Skeletal muscle tissue (tissue), 4 donors: ENCODE results near the gene ITGAD. TPM values are rescaled to one million over a fixed set of nuclear protein-coding genes. Genes with fewer than 3 reads are reported as not detected.

Experiments
- H3K27ac ChIP-seq: one replicate; pipeline ENCODE4 v1.7.0; 2013; ENCODE audit warnings: mild to moderate bottlenecking, low read depth, low read length, inconsistent platforms
- H3K27me3 ChIP-seq, 3 donors: one replicate each; pipeline ENCODE4 v1.7.0; 2013; ENCODE audit warnings: low read length in 3 of 3; ENCODE audit not compliant: control insufficient read depth in 3 of 3, insufficient read depth in 3 of 3
- H3K36me3 ChIP-seq, 3 donors: one replicate each; pipeline ENCODE4 v1.7.0; 2013; ENCODE audit warnings: low read length in 3 of 3; ENCODE audit not compliant: control insufficient read depth in 3 of 3, insufficient read depth in 3 of 3
- H3K4me1 ChIP-seq, 3 donors: one replicate each; pipeline ENCODE4 v1.7.0; 2013; ENCODE audit warnings: low read length in 3 of 3, mild to moderate bottlenecking in 3 of 3; ENCODE audit not compliant: control insufficient read depth in 3 of 3, insufficient read depth in 3 of 3
- H3K4me3 ChIP-seq, 3 donors: one replicate each; pipeline ENCODE4 v1.7.0; 2013; ENCODE audit warnings: low read length in 3 of 3
- H3K9ac ChIP-seq, 3 donors: one replicate each; pipeline ENCODE4 v1.7.0; 2013; ENCODE audit warnings: low read length in 3 of 3, mild to moderate bottlenecking in 3 of 3, moderate library complexity in 2 of 3, low read depth in 1 of 3
- H3K9me3 ChIP-seq, 3 donors: one replicate each; pipeline ENCODE4 v1.7.0; 2013; ENCODE audit warnings: low read length in 3 of 3; ENCODE audit not compliant: control insufficient read depth in 3 of 3
- total RNA-seq: library from RNA; depleted of rRNA; stranded (reverse); fragments of >200 nt; gene quantifications from one replicate; pipeline ENCODE4 v1.2.3, GENCODE V29; 2014
- donor health status: Osteomylitis.

ITGAD gene
- total RNA-seq, 1 donor from 2014 or later = under 0.01 TPM

GRCh38 chr16:31427441-31428278, 34.5 kb downstream of the ITGAD start:
- Histone ChIP-seq H3K4me1 (peaks cover 42 to 72% (median 51%) of the 10 kb centered on the region in 3 donors), H3K9me3 (no peaks in the 10 kb centered on the region), H3K9ac (peak overlapping the region; percentile 88 to 98 (median 95)), H3K27me3 (peaks cover 0 to 3% (median 0%) of the 10 kb centered on the region in 3 donors), H3K27ac (peak overlapping the region; percentile 99), H3K36me3 (peaks cover 9 to 14% (median 13%) of the 10 kb centered on the region in 3 donors), H3K4me3 (peak overlapping the region; percentile 69 to 87 (median 83))

- peak within 1 kb of the TSS; percentile 88 to 98 (median 95) for H3K9ac ChIP-seq
- peaks cover 9 to 14% (median 13%) of the 10 kb centered on the region in 3 donors for H3K36me3 ChIP-seq
- peaks cover 0 to 3% (median 0%) of the 10 kb centered on the region in 3 donors for H3K27me3 ChIP-seq
- peak within 1 kb of the TSS; percentile 99 for H3K27ac ChIP-seq
- peak within 1 kb of the TSS; percentile 69 to 87 (median 83) for H3K4me3 ChIP-seq
- peaks cover 41 to 72% (median 56%) of the 10 kb centered on the region in 3 donors for H3K4me1 ChIP-seq
- no peaks in the 10 kb centered on the region for H3K9me3 ChIP-seq
Measured at GRCh38 chr16:31428279-31428597, 35.1 kb downstream of the ITGAD start, which contains the start of gene COX6A2. Gene COX6A2, minus strand, starts transcription at chr16:31428360. Its CDS starts 35 bp downstream, at chr16:31428325.

- peak overlapping the region; percentile 88 to 98 (median 95) for H3K9ac ChIP-seq
- peaks cover 42 to 72% (median 56%) of the 10 kb centered on the region in 3 donors for H3K4me1 ChIP-seq
- H3K4me3 ChIP-seq = peak overlapping the region; percentile 45 to 87 (median 80)
- H3K36me3 ChIP-seq = peaks cover 9 to 14% (median 13%) of the 10 kb centered on the region in 3 donors
- H3K9me3 ChIP-seq = no peaks in the 10 kb centered on the region
- H3K27me3 ChIP-seq = peaks cover 0 to 3% (median 0%) of the 10 kb centered on the region in 3 donors
- peak overlapping the region; percentile 99 for H3K27ac ChIP-seq
Measured at GRCh38 chr16:31428638-31429247, 35.6 kb downstream of the ITGAD start.

GRCh38 chr16:31429314-31429713, 36.2 kb downstream of the ITGAD start:
- peaks cover 9 to 14% (median 13%) of the 10 kb centered on the region in 3 donors for H3K36me3 ChIP-seq
- H3K9me3 ChIP-seq = no peaks in the 10 kb centered on the region
- peak overlapping the region; percentile 45 to 87 (median 80) for H3K4me3 ChIP-seq
- peak overlapping the region; percentile 88 to 98 (median 95) for H3K9ac ChIP-seq
- peak overlapping the region; percentile 99 for H3K27ac ChIP-seq
- no peaks in the 10 kb centered on the region for H3K27me3 ChIP-seq
- H3K4me1 ChIP-seq = peaks cover 43 to 70% (median 54%) of the 10 kb centered on the region in 3 donors

GRCh38 chr16:31429796-31430195, 36.7 kb downstream of the ITGAD start:
- Histone ChIP-seq H3K4me1 (peaks cover 43 to 66% (median 53%) of the 10 kb centered on the region in 3 donors), H3K9ac (peak overlapping the region; percentile 45 to 98 (median 88)), H3K27me3 (no peaks in the 10 kb centered on the region), H3K36me3 (peaks cover 9 to 14% (median 13%) of the 10 kb centered on the region in 3 donors), H3K9me3 (no peaks in the 10 kb centered on the region), H3K27ac (peak overlapping the region; percentile 99), H3K4me3 (no peak overlapping the region)

GRCh38 chr16:31430380-31431052, 37.4 kb downstream of the ITGAD start:
- peak overlapping the region; percentile 99 for H3K27ac ChIP-seq
- peak overlapping the region in 1 of 3 donors; percentile 5 for H3K4me3 ChIP-seq
- no peaks in the 10 kb centered on the region for H3K9me3 ChIP-seq
- no peaks in the 10 kb centered on the region for H3K27me3 ChIP-seq
- H3K36me3 ChIP-seq = peaks cover 7 to 14% (median 13%) of the 10 kb centered on the region in 3 donors
- H3K4me1 ChIP-seq = peaks cover 43 to 59% (median 53%) of the 10 kb centered on the region in 3 donors
- H3K9ac ChIP-seq = peak overlapping the region; percentile 10 to 98 (median 50)

- peaks cover 24 to 33% (median 31%) of the 10 kb centered on the region in 3 donors for H3K4me1 ChIP-seq
- no peaks in the 10 kb centered on the region for H3K9me3 ChIP-seq
- H3K27me3 ChIP-seq = no peaks in the 10 kb centered on the region
- H3K4me3 ChIP-seq = no peak overlapping the region
- peaks cover 0 to 7% (median 4%) of the 10 kb centered on the region in 3 donors for H3K36me3 ChIP-seq
- no peak overlapping the region for H3K27ac ChIP-seq
- H3K9ac ChIP-seq = no peak overlapping the region
Measured at GRCh38 chr16:31435341-31436220, 42.4 kb downstream of the ITGAD start.

GRCh38 chr16:31436221-31437045, 43.3 kb downstream of the ITGAD start:
- H3K9me3 ChIP-seq = no peaks in the 10 kb centered on the region
- H3K4me3 ChIP-seq = no peak overlapping the region
- no peak overlapping the region for H3K9ac ChIP-seq
- peaks cover 0 to 7% (median 4%) of the 10 kb centered on the region in 3 donors for H3K36me3 ChIP-seq
- H3K4me1 ChIP-seq = peaks cover 16 to 32% (median 26%) of the 10 kb centered on the region in 3 donors
- no peaks in the 10 kb centered on the region for H3K27me3 ChIP-seq
- H3K27ac ChIP-seq = no peak overlapping the region
